NCI-H1436 (cell line): ENCODE measurements around the gene SNN.

Source experiments
- DNase-seq: peaks from one replicate; lab custom pipeline; 2025; lab: John Stamatoyannopoulos, UW

The SNN gene

DNA sequence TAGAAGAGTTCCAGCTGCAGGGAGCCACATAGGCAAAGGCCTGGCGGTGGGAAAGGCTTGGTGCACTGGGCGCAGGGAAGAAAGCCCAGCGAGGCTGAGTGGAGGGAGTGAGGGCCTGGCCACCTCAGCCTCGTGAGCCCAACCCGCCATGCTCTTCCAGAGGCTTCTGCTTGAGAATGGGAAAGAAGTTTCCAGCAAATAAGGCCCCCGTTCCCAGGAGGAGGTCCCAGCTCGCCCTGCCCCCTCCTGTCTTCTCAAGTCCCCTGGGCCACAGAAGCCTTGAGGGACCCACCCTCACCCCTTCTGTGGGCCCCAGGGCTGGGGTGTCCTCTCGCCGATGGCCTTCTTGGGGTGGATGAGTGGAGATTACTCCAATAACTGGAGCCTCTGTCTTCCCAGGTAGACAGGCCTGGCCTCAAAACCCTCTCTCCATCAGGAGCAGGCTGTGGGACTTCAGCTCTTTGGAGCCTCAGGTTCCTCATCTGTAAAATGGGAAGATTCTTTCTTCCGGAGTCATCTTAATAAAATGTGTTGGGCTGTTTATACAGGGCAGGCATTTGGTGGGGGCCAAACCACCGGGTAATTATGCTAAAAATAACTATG, 933 bp upstream of the SNN start:
- DNase-seq: no peak

- no peak for DNase-seq
Observed at GRCh38 chr16:11668623-11669379, 546 bp downstream of the SNN start.

GRCh38 chr16:11669380-11670146, 1.3 kb downstream of the SNN start:
- no peak for DNase-seq

DNA sequence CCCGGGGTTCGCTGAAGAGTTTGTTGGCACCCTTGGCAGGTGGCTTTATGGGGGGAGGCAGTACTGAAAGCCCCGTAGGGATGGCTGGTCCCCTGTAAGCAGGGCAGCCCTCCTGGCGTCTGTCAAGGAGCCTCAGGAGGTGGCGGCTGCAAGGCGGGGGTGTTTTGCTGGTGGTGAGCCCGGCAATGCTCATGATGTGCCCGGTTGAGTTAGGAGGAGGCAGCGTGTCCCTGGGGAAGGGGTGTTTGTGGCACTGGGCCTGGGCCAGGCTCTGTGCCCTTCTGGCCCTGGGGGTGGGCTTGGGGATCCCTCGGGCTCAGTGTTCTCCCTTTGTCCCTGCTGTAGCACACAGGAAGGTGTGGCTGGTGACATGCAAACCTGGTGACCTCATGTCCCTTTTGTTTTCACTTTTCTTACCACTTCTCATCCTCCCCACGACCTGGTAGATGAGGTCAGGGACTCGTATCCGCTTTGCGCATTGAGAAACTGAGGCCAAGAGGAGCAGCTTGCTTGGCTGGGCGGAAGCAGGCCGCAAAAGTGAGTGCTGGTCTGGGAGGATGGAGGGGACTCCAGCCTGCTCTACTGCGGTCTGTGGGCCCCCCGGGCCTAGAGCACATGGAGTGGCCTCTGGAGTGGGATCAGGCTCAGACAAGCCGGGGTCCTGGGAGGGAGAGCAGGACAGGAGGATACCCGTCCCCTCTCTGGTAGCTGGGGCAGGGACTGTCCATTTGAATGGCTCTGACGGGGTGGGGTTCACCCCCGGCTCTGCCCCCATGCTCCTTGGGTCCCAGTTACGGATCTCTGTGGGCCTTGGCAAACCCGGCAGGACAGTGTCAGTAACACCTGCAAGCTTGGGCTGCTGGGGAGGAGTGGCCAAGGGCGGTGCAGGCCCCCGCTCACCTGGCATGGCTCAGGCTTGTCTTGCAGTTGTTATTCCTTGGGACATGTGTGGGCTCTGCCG, 2.2 kb downstream of the SNN start:
- DNase-seq: no peak

DNA sequence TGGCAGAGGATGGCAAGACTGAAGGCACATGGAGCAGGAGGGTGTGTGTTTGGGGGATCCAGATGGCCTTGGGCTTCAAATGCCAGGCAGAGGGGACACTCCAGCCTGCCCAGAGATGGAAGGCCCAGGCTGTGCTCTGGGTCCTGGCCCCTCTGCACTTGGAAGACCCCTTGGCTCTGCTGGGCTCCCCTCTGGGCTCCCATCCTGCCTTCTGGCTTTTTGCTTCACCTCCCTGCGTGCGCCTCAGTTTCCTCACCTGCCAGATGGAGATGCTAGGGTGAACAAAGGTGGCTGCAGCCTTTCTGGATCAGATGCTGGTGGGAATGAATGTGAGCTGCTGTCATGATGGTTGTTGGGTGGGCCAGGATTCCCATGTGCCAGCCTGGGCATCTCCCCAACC, 3.0 kb downstream of the SNN start:
- DNase-seq: no peak

DNA sequence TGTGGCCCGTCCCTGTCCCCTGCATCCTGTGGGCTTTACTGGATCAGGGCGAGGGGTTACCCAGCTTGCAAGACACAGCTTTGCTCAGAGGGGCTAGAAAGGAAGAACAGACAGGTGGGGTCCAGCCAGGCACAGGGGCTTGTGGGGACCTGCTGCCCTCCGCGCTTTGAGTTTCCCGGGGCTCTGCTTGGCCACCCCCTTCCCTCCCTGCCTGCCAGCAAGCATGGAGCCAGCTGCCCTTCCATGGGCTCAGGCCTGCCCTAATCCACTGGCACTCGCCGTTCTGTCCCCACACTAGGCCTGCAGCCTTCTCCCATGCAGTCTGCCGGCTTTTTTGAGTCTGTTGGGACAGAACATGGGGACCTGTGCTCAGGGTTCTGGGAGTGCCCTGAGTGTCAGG, 3.4 kb downstream of the SNN start:
- no peak for DNase-seq

DNA sequence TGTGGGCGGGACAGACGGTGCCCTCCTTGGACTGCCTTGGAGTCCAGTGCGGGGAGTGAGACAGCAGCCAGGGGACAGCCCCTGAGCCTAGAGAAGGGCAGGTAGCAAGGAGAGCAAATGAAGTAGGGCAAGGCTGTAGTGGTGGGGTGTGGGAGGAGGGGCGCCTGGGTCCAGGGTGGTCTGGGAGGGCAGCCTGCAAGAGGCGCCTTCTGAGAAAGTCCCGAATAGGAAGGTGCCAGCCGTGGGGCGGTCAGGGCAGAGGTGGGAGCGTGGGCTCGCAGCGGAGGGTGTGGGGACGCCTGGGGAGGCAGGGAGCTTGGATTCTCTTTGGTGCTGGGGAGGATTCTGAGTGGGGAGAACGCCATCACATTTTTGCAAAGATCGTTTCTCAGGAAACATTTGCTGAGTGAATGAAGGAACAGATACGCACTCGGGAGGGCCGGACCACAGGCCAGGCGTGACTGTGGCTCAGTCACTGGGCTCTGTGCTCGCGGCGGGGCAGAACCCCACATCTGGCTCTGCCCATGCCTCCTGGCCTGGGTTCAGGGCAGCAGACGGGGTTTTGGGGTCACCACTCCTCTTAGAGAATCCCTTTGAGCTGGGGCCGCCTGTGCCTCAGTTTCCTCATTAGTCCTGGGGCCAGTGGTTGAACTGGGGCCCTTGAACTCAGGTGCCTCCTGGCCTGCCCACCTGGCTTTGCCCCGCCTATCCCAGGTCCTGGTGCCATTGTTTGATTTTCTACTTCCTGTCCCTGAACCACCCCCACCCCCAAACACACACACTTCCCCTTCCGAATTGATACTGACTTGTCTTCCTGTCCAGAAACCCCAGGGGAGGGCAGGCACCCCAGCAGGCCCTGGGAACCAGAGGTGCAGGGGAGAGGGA, 4.2 kb downstream of the SNN start:
- no peak for DNase-seq

DNA sequence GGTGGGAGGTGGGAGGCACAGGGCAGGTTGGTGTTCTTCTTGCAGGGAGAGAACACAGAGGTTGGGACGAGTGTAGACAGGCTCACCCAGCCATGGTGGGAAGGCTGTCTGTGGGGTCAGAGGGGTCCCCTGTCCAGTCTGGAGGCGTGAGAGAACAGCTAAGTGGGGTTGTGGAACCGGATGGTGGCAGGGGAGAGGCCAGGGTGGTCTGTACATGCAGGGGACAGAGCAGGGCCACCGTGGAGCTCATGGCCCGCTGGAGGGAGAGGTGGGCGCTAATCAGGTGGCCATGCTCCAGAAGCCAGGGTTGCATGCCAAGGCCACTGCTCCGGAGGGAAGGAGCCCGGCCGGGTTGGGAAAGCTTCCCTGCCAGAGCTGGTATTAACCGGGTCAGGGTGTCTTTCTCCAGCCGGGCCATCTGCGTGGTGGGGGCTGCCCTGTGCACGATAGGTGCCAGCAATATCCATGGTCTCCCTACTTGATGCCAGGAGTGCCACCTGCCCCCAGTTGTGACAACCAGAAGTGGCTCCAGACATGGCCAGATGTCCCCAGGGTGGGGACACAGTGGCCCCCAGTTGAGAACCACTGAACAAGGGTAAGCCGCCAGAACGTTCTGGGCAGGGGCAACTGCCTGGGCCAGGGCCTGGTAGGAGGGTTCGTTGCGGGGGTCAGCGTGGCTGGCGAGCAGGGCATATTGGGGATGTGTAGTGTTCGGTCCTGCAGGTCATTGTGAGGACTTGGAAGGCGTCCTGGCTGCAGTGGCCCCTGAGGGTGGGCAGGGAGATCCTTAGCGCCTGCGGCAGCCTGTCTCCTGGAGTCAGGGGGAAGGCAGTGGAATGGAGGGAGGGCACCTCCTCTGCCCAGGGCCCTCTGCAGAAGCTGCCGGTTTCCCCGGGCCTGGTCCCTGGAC, 5.1 kb downstream of the SNN start:
- DNase-seq: no peak

- DNase-seq: no peak
Observed at GRCh38 chr16:11674001-11674817, 6.0 kb downstream of the SNN start.

GRCh38 chr16:11674818-11675560, 6.7 kb downstream of the SNN start:
- no peak for DNase-seq

GRCh38 chr16:11675561-11676511, 7.6 kb downstream of the SNN start:
- no peak for DNase-seq

DNA sequence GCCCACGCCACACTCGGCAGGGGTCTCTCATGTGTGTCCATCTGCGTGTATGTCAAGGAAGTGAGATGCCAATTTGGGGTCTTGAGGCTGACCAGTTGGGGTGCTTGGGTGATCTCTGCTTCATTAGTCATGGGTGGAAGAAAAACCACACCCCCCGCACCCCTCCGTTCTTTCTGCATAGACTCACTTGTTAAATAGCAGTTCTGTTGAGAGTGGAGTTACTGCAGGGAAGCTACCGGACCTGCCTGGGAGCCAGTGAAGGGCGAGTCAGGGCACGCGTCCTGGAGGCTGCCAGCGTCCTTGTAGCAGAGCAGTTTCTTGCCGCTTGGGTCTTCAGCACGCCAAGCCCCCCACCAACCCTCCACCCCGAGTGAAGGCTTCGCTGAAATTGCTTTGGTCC, 8.5 kb downstream of the SNN start:
- DNase-seq: no peak

DNA sequence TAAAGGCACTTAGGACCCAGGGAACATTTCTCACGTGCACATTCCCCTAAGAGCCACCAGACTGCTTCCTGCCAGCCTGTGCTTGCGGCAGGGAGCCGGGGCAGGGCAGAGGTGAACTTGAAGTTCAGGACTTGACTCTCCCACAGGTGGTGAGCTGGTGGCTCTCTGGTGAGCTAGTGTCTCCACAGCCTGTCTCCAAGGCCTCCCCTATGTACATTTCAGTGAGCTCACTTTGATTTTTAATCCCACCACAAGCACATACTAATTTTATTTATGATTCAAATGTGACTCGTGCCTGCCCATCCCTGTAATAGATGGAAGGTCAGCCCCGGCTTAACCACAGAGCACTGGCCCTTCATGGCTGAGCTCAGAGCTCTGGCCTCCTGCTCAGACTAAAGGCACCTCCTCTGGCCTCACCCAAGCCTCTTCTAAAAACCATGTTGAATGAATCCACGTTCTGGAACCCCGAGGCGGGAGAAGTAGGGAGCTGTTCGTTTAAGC, 9.2 kb downstream of the SNN start:
- no peak for DNase-seq

GRCh38 chr16:11677959-11678881, 10.0 kb downstream of the SNN start:
- DNase-seq: no peak

- DNase-seq: no peak
Observed at GRCh38 chr16:11679250-11679649, 11.0 kb downstream of the SNN start.
